ENCODE measurements around the gene COG3. TPM values are rescaled to one million over a fixed set of nuclear protein-coding genes. Genes with fewer than 3 reads are reported as not detected.

Gene COG3
- total RNA-seq, 4 donors from 2014 or later, result 27.1 to 36.0 (median 31.0) TPM

DNA sequence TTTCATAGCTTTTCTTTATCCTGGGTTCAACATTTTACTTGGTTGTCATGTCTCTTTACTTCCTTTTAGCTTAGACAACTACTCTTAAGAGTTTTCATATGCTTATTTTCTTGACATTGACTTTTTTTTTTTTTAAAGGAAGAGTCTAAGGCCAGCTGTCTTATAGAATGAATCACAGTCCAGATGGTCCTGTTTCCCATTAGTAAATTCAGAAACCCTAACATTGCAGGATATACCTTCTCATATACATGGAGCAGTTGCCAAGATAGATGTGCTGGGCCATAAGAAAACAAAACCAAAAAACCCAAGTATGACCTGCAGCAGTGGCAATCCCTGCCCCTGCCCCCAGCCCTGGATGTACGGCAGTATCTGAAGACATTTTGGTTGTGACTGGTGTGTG is 72.8 kb downstream of the COG3 start:
- H3K27me3 ChIP-seq, result no peaks in the 10 kb centered on the region
- no peak overlapping the region for H3K27ac ChIP-seq
- no peaks in the 10 kb centered on the region for H3K4me1 ChIP-seq
- peaks cover 0 to 44% (median 5%) of the 10 kb centered on the region in 3 donors for H3K36me3 ChIP-seq
- H3K9me3 ChIP-seq, result no peaks in the 10 kb centered on the region
- 50 to 76% methylated on average over 1 of the region's 1 CpG for WGBS, 2 donors
- TF ChIP-seq EP300 (IDR thresholded peaks at IDR 0.05) (no peak), POLR2A (IDR thresholded peaks at IDR 0.05) (no peak), CTCF (IDR thresholded peaks at IDR 0.05) (no peak)
- no peak for DNase-seq (ENCODE audit: low spot score in 2 of 2)
- H3K4me3 ChIP-seq, result no peak overlapping the region

DNA sequence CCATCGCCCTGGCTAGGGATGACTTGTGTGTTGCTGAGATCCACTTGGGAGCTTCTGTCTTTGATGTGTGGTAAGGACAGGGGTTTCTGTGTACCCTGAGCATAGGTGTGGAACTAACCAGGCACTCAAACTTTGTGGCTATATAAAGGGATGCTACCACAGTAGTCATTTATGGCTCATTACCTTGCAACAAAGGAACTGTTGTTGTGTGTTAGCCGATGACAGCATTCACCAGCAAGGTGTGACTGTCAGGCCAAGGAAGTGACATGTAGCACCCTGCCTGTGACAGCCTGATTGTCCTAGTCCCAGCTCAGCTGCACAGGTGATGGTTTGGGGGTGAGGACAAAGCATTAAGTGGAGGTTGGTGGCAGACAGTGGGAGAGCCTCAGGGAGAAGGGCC is 73.6 kb downstream of the COG3 start:
- no peak for TF ChIP-seq POLR2A (IDR thresholded peaks at IDR 0.05)
- TF ChIP-seq CTCF (IDR thresholded peaks at IDR 0.05), result no peak
- TF ChIP-seq EP300 (IDR thresholded peaks at IDR 0.05), result no peak

DNA sequence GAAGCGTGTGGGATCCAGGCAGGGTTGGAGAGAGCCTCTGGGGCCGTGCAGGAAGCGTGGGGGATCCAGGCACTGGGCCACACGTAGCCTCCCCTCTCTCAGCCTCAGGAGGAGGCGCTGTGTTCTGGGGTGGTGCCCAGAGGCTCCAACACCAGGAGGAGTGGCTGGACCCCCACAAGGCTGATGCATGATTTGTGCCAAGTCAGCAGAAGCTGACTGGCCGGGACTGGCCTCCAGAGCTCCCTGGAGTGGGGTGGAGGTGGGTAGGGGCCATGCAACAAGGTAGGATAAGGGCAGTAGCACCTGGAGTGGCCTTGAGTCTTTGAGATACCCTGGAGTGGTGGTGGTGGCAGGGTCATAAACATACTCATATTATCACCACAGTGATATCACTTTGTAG is 75.5 kb downstream of the COG3 start:
- no peak for DNase-seq (ENCODE audit: low spot score in 2 of 2)
- WGBS, 2 donors, result 68 to 76% methylated on average over 4 to 5 of the region's 6 CpGs
- Histone ChIP-seq H3K36me3 (peaks cover 0 to 18% (median 5%) of the 10 kb centered on the region in 3 donors), H3K9me3 (no peaks in the 10 kb centered on the region), H3K4me1 (no peaks in the 10 kb centered on the region), H3K4me3 (no peak overlapping the region), H3K27ac (no peak overlapping the region), H3K27me3 (no peaks in the 10 kb centered on the region)
- TF ChIP-seq CTCF (IDR thresholded peaks at IDR 0.05) (no peak), POLR2A (IDR thresholded peaks at IDR 0.05) (no peak), EP300 (IDR thresholded peaks at IDR 0.05) (no peak)

More for the DNA sequence above, 73.6 kb downstream of the COG3 start:
- WGBS, 2 donors, result 59 to 78% methylated on average over 2 of the region's 2 CpGs
- peaks cover 0 to 36% (median 5%) of the 10 kb centered on the region in 3 donors for H3K36me3 ChIP-seq
- no peak overlapping the region for H3K27ac ChIP-seq
- H3K27me3 ChIP-seq, result no peaks in the 10 kb centered on the region
- DNase-seq (ENCODE audit: low spot score in 2 of 2), result no peak
- no peaks in the 10 kb centered on the region for H3K9me3 ChIP-seq
- no peaks in the 10 kb centered on the region for H3K4me1 ChIP-seq
- no peak overlapping the region for H3K4me3 ChIP-seq

- 89 to 91% methylated on average over 10 of the region's 10 CpGs for WGBS, 2 donors
- DNase-seq (ENCODE audit: low spot score in 2 of 2), result no peak
- Histone ChIP-seq H3K4me1 (no peaks in the 10 kb centered on the region), H3K27ac (no peak overlapping the region), H3K9me3 (no peaks in the 10 kb centered on the region), H3K27me3 (no peaks in the 10 kb centered on the region), H3K36me3 (peaks cover 0 to 11% (median 1%) of the 10 kb centered on the region in 3 donors), H3K4me3 (no peak overlapping the region)
- TF ChIP-seq POLR2A (IDR thresholded peaks at IDR 0.05), result no peak
- TF ChIP-seq EP300 (IDR thresholded peaks at IDR 0.05), result no peak
- no peak for TF ChIP-seq CTCF (IDR thresholded peaks at IDR 0.05)
These were observed 76.1 kb downstream of the COG3 start for GRCh38 chr13:45540864-45541263.

DNA sequence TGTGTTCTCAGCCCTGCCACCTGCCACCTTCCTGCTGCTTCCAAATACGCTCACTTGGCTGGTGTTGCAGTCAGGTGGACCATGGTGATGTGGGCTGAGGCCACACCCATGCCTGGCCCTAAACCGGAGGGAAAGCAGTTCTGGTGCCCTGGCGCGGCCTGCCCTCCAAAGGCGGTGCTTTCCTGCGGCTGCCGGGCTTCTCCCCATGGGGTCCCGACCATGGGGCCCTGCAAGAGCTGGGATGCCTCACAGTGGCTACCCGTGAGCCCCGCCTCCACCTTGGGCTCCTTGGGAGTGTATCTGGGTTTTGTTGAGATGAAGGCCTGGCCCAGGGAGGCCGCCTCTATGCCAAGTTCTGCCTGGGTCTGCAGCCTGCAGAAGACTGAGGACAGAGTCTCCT is 77.1 kb downstream of the COG3 start:
- H3K4me1 ChIP-seq, result no peaks in the 10 kb centered on the region
- H3K27me3 ChIP-seq, result no peaks in the 10 kb centered on the region
- H3K4me3 ChIP-seq, result no peak overlapping the region
- TF ChIP-seq POLR2A (IDR thresholded peaks at IDR 0.05), result no peak
- no peak for TF ChIP-seq EP300 (IDR thresholded peaks at IDR 0.05)
- no peak for TF ChIP-seq CTCF (IDR thresholded peaks at IDR 0.05)
- H3K27ac ChIP-seq, result no peak overlapping the region
- no peaks in the 10 kb centered on the region for H3K9me3 ChIP-seq
- peaks cover 0 to 4% (median 0%) of the 10 kb centered on the region in 3 donors for H3K36me3 ChIP-seq
- no peak for DNase-seq (ENCODE audit: low spot score in 2 of 2)
- 82 to 84% methylated on average over 7 of the region's 11 CpGs for WGBS, 2 donors
